WTC11 (cell line): Measurements from ENCODE around the gene HS6ST1. TPM values are rescaled to one million over a fixed set of nuclear protein-coding genes. Genes with fewer than 3 reads are reported as not detected.
A peak's percentile ranks its signal among the peaks of the same experiment; 100 is the strongest.

Source experiments
- ATAC-seq: fragments of 200-7000 bp; cut with Tn5 transposase; 2 replicates; pipeline ENCODE4 v1.10.0; 2021; ENCODE audit warnings: mild to moderate bottlenecking, moderate library complexity
- CTCF ChIA-PET: fragments of 300-600 bp; sonication (Branson Sonifier 250); formaldehyde crosslinking; loops from one replicate; lab custom pipeline; 2021; ENCODE audit warnings: antibody characterized with exemption; lab: Charles Lee
- POLR2A ChIA-PET: fragments of 350-600 bp; sonication (Branson Sonifier 250); formaldehyde crosslinking; loops from one replicate; lab custom pipeline; 2021; ENCODE audit warnings: antibody characterized with exemption; lab: Charles Lee
- DNase-seq: peaks from one replicate; pipeline ENCODE4 v3.0.0; 2021; ENCODE audit warnings: low spot score
- H3K27ac Mint-ChIP-seq: 2 replicates; pipeline ENCODE4 v1.8.0; 2021; ENCODE audit warnings: mixed read lengths
- H3K27me3 Mint-ChIP-seq: 2 replicates; pipeline ENCODE4 v1.8.0; 2021; ENCODE audit warnings: low read depth, mild to moderate bottlenecking, moderate library complexity, mixed read lengths
- H3K36me3 Mint-ChIP-seq: 2 replicates; pipeline ENCODE4 v1.8.0; 2021; ENCODE audit warnings: mixed read lengths
- H3K4me1 Mint-ChIP-seq: 2 replicates; pipeline ENCODE4 v1.8.0; 2022; ENCODE audit warnings: mixed read lengths
- H3K4me3 Mint-ChIP-seq: 2 replicates; pipeline ENCODE4 v1.8.0; 2021; ENCODE audit warnings: mild to moderate bottlenecking, moderate library complexity, mixed read lengths
- H3K9me3 Mint-ChIP-seq: 2 replicates; pipeline ENCODE4 v1.8.0; 2021; ENCODE audit warnings: mixed read lengths
- ARID4B ChIP-seq: sonication (generic); formaldehyde crosslinking; IDR thresholded peaks from 2 replicates; pipeline ENCODE4 v1.8.0; 2023; ENCODE audit warnings: missing genetic modification reagents, mild to moderate bottlenecking, borderline replicate concordance
- CBFB ChIP-seq: sonication (generic); formaldehyde crosslinking; IDR thresholded peaks from 2 replicates; pipeline ENCODE4 v1.8.1; 2022; ENCODE audit warnings: mild to moderate bottlenecking, low read depth, missing genetic modification reagents
- CDX4 ChIP-seq: fragments of 250-450 bp; sonication (Bioruptor Pico); IDR thresholded peaks from 2 replicates; pipeline ENCODE4 v1.9.0; 2021; ENCODE audit warnings: moderate library complexity, mild to moderate bottlenecking, inconsistent platforms, borderline replicate concordance
- FOXJ3 ChIP-seq: sonication (generic); formaldehyde crosslinking; IDR thresholded peaks from 2 replicates; pipeline ENCODE4 v1.9.0; 2021; ENCODE audit warnings: missing genetic modification reagents, mild to moderate bottlenecking, borderline replicate concordance
- HMGA2 ChIP-seq: fragments of 250-450 bp; sonication (Bioruptor Pico); IDR thresholded peaks from 2 replicates; pipeline ENCODE4 v1.4.0; 2021; ENCODE audit warnings: mild to moderate bottlenecking, moderate library complexity
- NR3C1 ChIP-seq: sonication (generic); formaldehyde crosslinking; conservative IDR thresholded peaks from 2 replicates; pipeline ENCODE4 v1.8.1; 2023; ENCODE audit warnings: low read depth, mild to moderate bottlenecking, missing genetic modification reagents
- RELA ChIP-seq: sonication (generic); formaldehyde crosslinking; IDR thresholded peaks from 2 replicates; pipeline ENCODE4 v1.8.1; 2022; ENCODE audit warnings: missing genetic modification reagents, mild to moderate bottlenecking, borderline replicate concordance
- RORB ChIP-seq: fragments of 250-450 bp; sonication (Bioruptor Pico); IDR thresholded peaks from 2 replicates; pipeline ENCODE4 v1.9.0; 2021; ENCODE audit warnings: mild to moderate bottlenecking
- SOX15 ChIP-seq: fragments of 250-450 bp; sonication (Bioruptor Pico); IDR thresholded peaks from 2 replicates; pipeline ENCODE4 v1.9.0; 2021; ENCODE audit warnings: mild to moderate bottlenecking
- SP1 ChIP-seq: sonication (generic); formaldehyde crosslinking; conservative IDR thresholded peaks from 2 replicates; pipeline ENCODE4 v1.8.1; 2022; ENCODE audit warnings: missing genetic modification reagents
- TCF7 ChIP-seq: sonication (generic); formaldehyde crosslinking; IDR thresholded peaks from 2 replicates; pipeline ENCODE4 v1.8.0; 2022; ENCODE audit warnings: mild to moderate bottlenecking, low read depth, missing genetic modification reagents, moderate library complexity
- USF1 ChIP-seq: sonication (generic); formaldehyde crosslinking; IDR thresholded peaks from 2 replicates; pipeline ENCODE4 v1.8.0; 2022; ENCODE audit warnings: mild to moderate bottlenecking, missing genetic modification reagents
- ZNF281 ChIP-seq: sonication (generic); formaldehyde crosslinking; IDR thresholded peaks from 2 replicates; pipeline ENCODE4 v1.8.0; 2023; ENCODE audit warnings: mild to moderate bottlenecking, missing genetic modification reagents
- ZNF416 ChIP-seq: fragments of 250-450 bp; sonication (Bioruptor Pico); IDR thresholded peaks from 2 replicates; pipeline ENCODE4 v1.9.0; 2021; ENCODE audit warnings: mild to moderate bottlenecking, inconsistent platforms
- ZSCAN18 ChIP-seq: fragments of 250-450 bp; sonication (Bioruptor Pico); IDR thresholded peaks from 2 replicates; pipeline ENCODE4 v2.1.2; 2022; ENCODE audit warnings: mild to moderate bottlenecking, moderate library complexity
- total RNA-seq: library from RNA; stranded (reverse); gene quantifications from 3 replicates; pipeline ENCODE4 v1.2.3, GENCODE V29; 2021

Gene HS6ST1
- total RNA-seq, 1 experiment from 2014 or later, result 55.5 TPM

- H3K36me3 Mint-ChIP-seq, result peaks cover 16% of the 10 kb centered on the region
- DNase-seq (no peak), ATAC-seq (no peak)
- peak; percentile 95 for TF ChIP-seq HMGA2
- no peak for TF ChIP-seq SP1 (CRISPR knock-in tag)
- no peak for TF ChIP-seq USF1 (CRISPR knock-in tag)
- H3K9me3 Mint-ChIP-seq, result peaks cover 30% of the 10 kb centered on the region
- ChIA-PET POLR2A (no interaction called here), CTCF (no interaction called here)
- no peaks in the 10 kb centered on the region for H3K27me3 Mint-ChIP-seq
- H3K4me3 Mint-ChIP-seq, result no peak overlapping the region
- no peak overlapping the region for H3K27ac Mint-ChIP-seq
- no peaks in the 10 kb centered on the region for H3K4me1 Mint-ChIP-seq
Measured at GRCh38 chr2:128330583-128330982, 11.9 kb upstream of the HS6ST1 start.

GRCh38 chr2:128329607-128330006, 10.9 kb upstream of the HS6ST1 start:
- no peak overlapping the region for H3K27ac Mint-ChIP-seq
- no peak for ATAC-seq
- H3K9me3 Mint-ChIP-seq, result peaks cover 25% of the 10 kb centered on the region
- CTCF ChIA-PET, result interaction anchor here (0.6 kb wide), 1 partner anchor 96 kb away, joined by 4 read pairs; no protein-coding TSS in a partner anchor
- TF ChIP-seq CDX4, result no peak
- TF ChIP-seq SOX15 (CRISPR knock-in tag), result no peak
- TF ChIP-seq RELA (CRISPR knock-in tag), result no peak
- TF ChIP-seq NR3C1 (CRISPR knock-in tag), result no peak
- no peak for TF ChIP-seq ZNF416
- H3K4me1 Mint-ChIP-seq, result no peaks in the 10 kb centered on the region
- H3K36me3 Mint-ChIP-seq, result peaks cover 16% of the 10 kb centered on the region
- no peaks in the 10 kb centered on the region for H3K27me3 Mint-ChIP-seq
- H3K4me3 Mint-ChIP-seq, result no peak overlapping the region
- no peak for DNase-seq
- POLR2A ChIA-PET, result no interaction called here

- Mint-ChIP-seq H3K9me3 (peaks cover 12% of the 10 kb centered on the region), H3K4me1 (peaks cover 10% of the 10 kb centered on the region), H3K36me3 (peaks cover 13% of the 10 kb centered on the region), H3K27ac (no peak overlapping the region), H3K27me3 (no peaks in the 10 kb centered on the region), H3K4me3 (no peak overlapping the region)
- ChIA-PET POLR2A (interaction anchor here (0.6 kb wide), 1 partner anchor 304 kb away, joined by 3 read pairs; no protein-coding TSS in a partner anchor), CTCF (interaction anchor here (1.1 kb wide), 1 partner anchor 11 kb away, joined by 3 read pairs; no protein-coding TSS in a partner anchor)
- ATAC-seq (no peak), DNase-seq (no peak)
- TF ChIP-seq CBFB (CRISPR knock-in tag), result no peak
- no peak for TF ChIP-seq ZSCAN18 (CRISPR knock-in tag)
- TF ChIP-seq TCF7 (CRISPR knock-in tag), result no peak
- no peak for TF ChIP-seq ARID4B
- TF ChIP-seq RORB (CRISPR knock-in tag), result no peak
- no peak for TF ChIP-seq FOXJ3 (CRISPR knock-in tag)
- TF ChIP-seq USF1 (CRISPR knock-in tag), result no peak
- no peak for TF ChIP-seq ZNF281 (CRISPR knock-in tag)
Measured at GRCh38 chr2:128327180-128327964, 8.7 kb upstream of the HS6ST1 start.
